ENCODE results near the gene FOXO4. TPM values are rescaled to one million over a fixed set of nuclear protein-coding genes. Genes with fewer than 3 reads are reported as not detected.

Gene FOXO4
- total and polyA plus RNA-seq, 10 of the 15 experiments (the other 5 are each of a cell fraction or from before 2014, with no cell fraction given), result 0.05 to 6.9 (median 2.3) TPM

DNA sequence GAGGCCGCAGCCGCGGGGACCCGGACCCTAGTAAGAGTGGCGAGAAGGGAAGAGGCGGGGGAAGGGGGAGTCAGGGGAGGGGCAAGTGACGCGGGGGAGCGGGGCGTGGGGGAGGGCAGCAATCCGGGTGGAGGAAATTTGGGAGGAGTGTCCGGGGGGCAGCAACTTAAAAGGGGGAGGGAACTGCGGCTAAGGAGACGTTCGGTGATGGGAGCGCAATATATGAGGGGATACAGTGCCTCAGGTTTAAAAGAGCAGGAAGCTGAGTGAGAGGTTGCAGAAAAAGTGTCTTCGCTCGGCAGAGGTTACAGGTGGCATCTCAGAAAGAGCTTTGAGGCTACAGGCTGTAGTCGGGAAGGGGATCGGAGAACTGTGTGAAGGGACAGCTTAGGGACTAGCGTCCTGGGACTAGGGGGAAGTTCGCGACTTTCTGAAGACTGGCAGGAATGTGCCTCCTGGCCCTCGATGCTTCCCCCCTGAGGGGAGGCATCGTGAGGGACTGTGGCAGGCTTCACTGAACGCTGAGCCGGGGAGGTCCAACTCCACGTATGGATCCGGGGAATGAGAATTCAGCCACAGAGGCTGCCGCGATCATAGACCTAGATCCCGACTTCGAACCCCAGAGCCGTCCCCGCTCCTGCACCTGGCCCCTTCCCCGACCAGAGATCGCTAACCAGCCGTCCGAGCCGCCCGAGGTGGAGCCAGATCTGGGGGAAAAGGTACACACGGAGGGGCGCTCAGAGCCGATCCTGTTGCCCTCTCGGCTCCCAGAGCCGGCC lies 519 bp downstream of the FOXO4 start:
- ChIA-PET SMC1A (ENCODE audit: uncharacterized antibody, unreplicated experiment) (interaction anchor here (0.7 to 2.7 kb wide), 3 partner anchors 22 to 84 kb away, joined by 3 to 10 read pairs (median 7); partner anchors contain the start of gene MED12), RAD21 (ENCODE audit: unreplicated experiment) (interaction anchor here (0.6 to 2.4 kb wide), 3 partner anchors 16 to 187 kb away, joined by 5 to 10 read pairs (median 5); partner anchors contain the start of genes IL2RG and NONO), CTCF (interaction anchor here (2.0 to 2.3 kb wide), 2 partner anchors 15 to 22 kb away, joined by 10 to 22 read pairs; partner anchors contain the start of genes IL2RG and MED12), POLR2A (interaction anchor here (1.1 to 1.3 kb wide), 2 partner anchors 15 to 86 kb away, joined by 3 to 4 read pairs; partner anchors contain the start of gene IL2RG)
- Histone ChIP-seq H3K9ac (ENCODE audit: control insufficient read depth, insufficient read depth, low read length) (peak overlapping the region; percentile 62), H3K36me3 (ENCODE audit: control insufficient read depth in 2 of 2, insufficient read depth in 2 of 2, low read length in 1 of 2) (no peaks in the 10 kb centered on the region), H3K4me2 (ENCODE audit: control insufficient read depth, insufficient read depth) (peak overlapping the region; percentile 79), H3K4me1 (ENCODE audit: control insufficient read depth, insufficient read depth, low read length) (no peaks in the 10 kb centered on the region), H3K79me2 (ENCODE audit: control insufficient read depth, insufficient read depth, low read length) (no peaks in the 10 kb centered on the region), H3K27me3 (replicated peaks in 1 of 2; ENCODE audit: control insufficient read depth in 2 of 2, insufficient read depth in 2 of 2, low read length in 1 of 2) (no peaks in the 10 kb centered on the region), H3K4me3 (peak overlapping the region; percentile 64), H3K27ac (ENCODE audit: control insufficient read depth, insufficient read depth) (no peak overlapping the region), H2AFZ (ENCODE audit: control insufficient read depth, low read depth, low read length) (peak overlapping the region; percentile 81), H4K20me1 (ENCODE audit: control insufficient read depth, insufficient read depth) (no peaks in the 10 kb centered on the region), H3K9me3 (replicated peaks; ENCODE audit: control insufficient read depth, insufficient read depth, low read length) (no peaks in the 10 kb centered on the region)
- TF ChIP-seq MXI1 (IDR thresholded peaks at IDR 0.05; ENCODE audit: low read depth, low read length), result 0 out of 2 replicates have a peak, but pooled peaks have one; percentile 12
- TF ChIP-seq, protein P1, sequence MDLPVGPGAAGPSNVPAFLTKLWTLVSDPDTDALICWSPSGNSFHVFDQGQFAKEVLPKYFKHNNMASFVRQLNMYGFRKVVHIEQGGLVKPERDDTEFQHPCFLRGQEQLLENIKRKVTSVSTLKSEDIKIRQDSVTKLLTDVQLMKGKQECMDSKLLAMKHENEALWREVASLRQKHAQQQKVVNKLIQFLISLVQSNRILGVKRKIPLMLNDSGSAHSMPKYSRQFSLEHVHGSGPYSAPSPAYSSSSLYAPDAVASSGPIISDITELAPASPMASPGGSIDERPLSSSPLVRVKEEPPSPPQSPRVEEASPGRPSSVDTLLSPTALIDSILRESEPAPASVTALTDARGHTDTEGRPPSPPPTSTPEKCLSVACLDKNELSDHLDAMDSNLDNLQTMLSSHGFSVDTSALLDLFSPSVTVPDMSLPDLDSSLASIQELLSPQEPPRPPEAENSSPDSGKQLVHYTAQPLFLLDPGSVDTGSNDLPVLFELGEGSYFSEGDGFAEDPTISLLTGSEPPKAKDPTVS (IDR thresholded peaks at IDR 0.05; ENCODE audit: low read depth, low read length), result no peak
- 0 out of 2 replicates have a peak, but pooled peaks have one; percentile 12 for TF ChIP-seq LARP7 (IDR thresholded peaks at IDR 0.05)
- TF ChIP-seq NBN (IDR thresholded peaks at IDR 0.05), result 0 out of 2 replicates have a peak, but pooled peaks have one; percentile 15
- TF ChIP-seq POLR2A (IDR thresholded peaks at IDR 0.05; ENCODE audit: low read depth, low read length), result peak; percentile 25; the same call in 1 of the 2 replicates
- TF ChIP-seq TCF12 (IDR thresholded peaks at IDR 0.05; ENCODE audit: low read depth, low read length), result no peak
- in situ Hi-C loops (cut with MboI), result no loop called here
- intact Hi-C loops (cut with micrococcal nuclease; ENCODE audit: unreplicated experiment), result loop anchor here (10.0 kb wide), 1 partner anchor 189 kb away; the partner anchor contains the start of gene NONO
- TSS peak; percentile 87 for BruUV-seq (replicated peaks)
- no peak for DNase-seq (ENCODE audit: low read depth, low spot score)
- WGBS (ENCODE audit: insufficient coverage, insufficient replicate concordance, low lambda C conversion rate, missing lambda C conversion rate), result 34% methylated on average over 34 of the region's 46 CpGs
- ATAC-seq, result peak; percentile 45
- FAIRE-seq, result no peak

Measured in GM12878 (cell line).